GM06990 (cell line): Measurements from ENCODE around the gene EPHA8.

Source experiments
- DNase-seq: peaks from one replicate; pipeline ENCODE4 v3.0.0-alpha.2; 2011; ENCODE audit not compliant: insufficient read length; ENCODE audit errors: extremely low read depth
- H3K27me3 ChIP-seq: replicated peaks from 2 replicates; pipeline ENCODE4 v1.6.0; 2011; ENCODE audit warnings: low read length; ENCODE audit not compliant: control insufficient read depth, insufficient read depth
- H3K36me3 ChIP-seq: 2 replicates; pipeline ENCODE4 v1.5.1; 2011; ENCODE audit warnings: low read length; ENCODE audit not compliant: control insufficient read depth, insufficient read depth
- H3K4me3 ChIP-seq: replicated peaks from 2 replicates; pipeline ENCODE4 v1.5.1; 2011; ENCODE audit warnings: low read depth, mild to moderate bottlenecking, control low read depth, low read length
- CTCF ChIP-seq: IDR thresholded peaks from 2 replicates; pipeline ENCODE4 v1.5.1; 2011; ENCODE audit warnings: low read length, control low read depth, mild to moderate bottlenecking, inconsistent platforms; ENCODE audit not compliant: insufficient read depth, poor library complexity, severe bottlenecking

Gene EPHA8

DNA sequence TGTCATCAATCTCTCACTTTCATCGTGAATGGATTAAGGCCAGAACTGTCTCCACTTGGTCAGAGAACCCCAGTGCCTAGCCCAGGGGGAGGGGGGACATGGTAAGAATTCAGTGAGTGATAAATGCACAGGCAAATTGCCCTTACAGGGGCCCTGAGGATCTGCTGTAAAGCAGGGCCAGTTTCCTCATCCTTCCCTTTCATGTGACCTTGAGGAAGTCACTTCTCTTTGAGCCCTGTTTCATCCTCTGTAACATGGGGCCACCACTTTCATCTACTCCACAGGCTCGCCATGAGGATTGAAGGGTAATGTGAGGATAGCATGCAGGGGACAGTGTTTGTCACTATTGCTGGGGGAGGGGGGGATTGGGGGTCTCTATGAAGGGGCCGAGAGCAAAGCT lies 45.1 kb downstream of the EPHA8 start:
- Histone ChIP-seq H3K36me3 (no peaks in the 10 kb centered on the region), H3K4me3 (no peak overlapping the region), H3K27me3 (peaks cover 1% of the 10 kb centered on the region; the same call in 1 of the 2 replicates)
- no peak for DNase-seq
- TF ChIP-seq CTCF: no peak

DNA sequence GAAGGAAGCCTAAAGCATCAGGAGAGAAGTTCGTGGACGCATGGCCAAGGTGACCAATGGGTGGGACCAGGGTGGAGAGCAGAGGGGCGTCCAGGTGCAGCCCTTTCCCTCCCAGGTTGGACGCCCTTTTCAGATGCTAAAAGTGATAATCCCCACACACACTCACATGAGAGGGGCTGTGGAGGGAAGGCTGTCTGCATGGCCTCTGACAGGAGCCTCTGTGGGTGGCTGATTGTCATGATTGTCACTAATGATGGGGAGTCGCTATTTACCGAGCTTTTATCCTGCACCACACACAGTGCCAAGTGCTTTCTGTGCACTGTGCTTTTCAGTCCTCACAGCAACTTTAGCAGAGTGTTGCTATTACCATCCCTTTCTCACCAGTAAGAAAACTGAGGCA lies 46.0 kb downstream of the EPHA8 start:
- Histone ChIP-seq H3K27me3 (peaks cover 1% of the 10 kb centered on the region; the same call in 1 of the 2 replicates), H3K36me3 (no peaks in the 10 kb centered on the region), H3K4me3 (no peak overlapping the region)
- no peak for TF ChIP-seq CTCF
- DNase-seq: no peak

GRCh38 chr1:22611530-22611947 lies 48.2 kb downstream of the EPHA8 start:
- peaks cover 1% of the 10 kb centered on the region; the same call in 1 of the 2 replicates for H3K27me3 ChIP-seq
- no peak for DNase-seq
- no peak for TF ChIP-seq CTCF
- no peaks in the 10 kb centered on the region for H3K36me3 ChIP-seq
- H3K4me3 ChIP-seq: no peak overlapping the region

GRCh38 chr1:22612671-22613571 lies 49.6 kb downstream of the EPHA8 start:
- no peaks in the 10 kb centered on the region for H3K36me3 ChIP-seq
- no peak overlapping the region for H3K4me3 ChIP-seq
- no peak for TF ChIP-seq CTCF
- DNase-seq: no peak
- H3K27me3 ChIP-seq: peaks cover 1% of the 10 kb centered on the region; the same call in 1 of the 2 replicates

GRCh38 chr1:22613572-22613918 lies 50.3 kb downstream of the EPHA8 start:
- Histone ChIP-seq H3K36me3 (no peaks in the 10 kb centered on the region), H3K27me3 (peaks cover 2% of the 10 kb centered on the region), H3K4me3 (no peak overlapping the region)
- no peak for TF ChIP-seq CTCF
- DNase-seq: no peak
